Hematopoietic multipotent progenitor cell (in vitro differentiated cells): ENCODE results near the gene CACNA2D1. TPM values are rescaled to one million over a fixed set of nuclear protein-coding genes. Genes with fewer than 3 reads are reported as not detected.

Experiments used
- DNase-seq, 3 donors: peaks; one replicate each; pipeline ENCODE4 v3.0.0-alpha.2; 2011 to 2015; ENCODE audit warnings: low read depth in 2 of 3, low spot score in 2 of 3
- total RNA-seq: library from RNA; depleted of rRNA; stranded (reverse); fragments of >200 nt; gene quantifications from one replicate; pipeline ENCODE4 v1.2.3, GENCODE V29; 2012

The CACNA2D1 gene
- total RNA-seq, 1 donor, result under 0.01 TPM

- no peak for DNase-seq
Observed at GRCh38 chr7:82235713-82236112, 207.9 kb downstream of the CACNA2D1 start.

GRCh38 chr7:82234457-82235049 lies 209.0 kb downstream of the CACNA2D1 start:
- peak in 2 of 3 donors; percentile 19 to 67 for DNase-seq

GRCh38 chr7:82230811-82231581 lies 212.6 kb downstream of the CACNA2D1 start:
- DNase-seq, result no peak

- DNase-seq, result no peak
Observed at GRCh38 chr7:82229164-82229563, 214.4 kb downstream of the CACNA2D1 start.

GRCh38 chr7:82226191-82226590 lies 217.4 kb downstream of the CACNA2D1 start:
- no peak for DNase-seq

GRCh38 chr7:82224529-82224928 lies 219.0 kb downstream of the CACNA2D1 start:
- DNase-seq, result no peak

GRCh38 chr7:82223580-82223979 lies 220.0 kb downstream of the CACNA2D1 start:
- DNase-seq, result no peak

- DNase-seq, result no peak
Observed at GRCh38 chr7:82221152-82221674, 222.4 kb downstream of the CACNA2D1 start.

GRCh38 chr7:82212466-82212865 lies 231.1 kb downstream of the CACNA2D1 start:
- DNase-seq, result no peak

- no peak for DNase-seq
Observed at GRCh38 chr7:82211333-82211732, 232.2 kb downstream of the CACNA2D1 start.

GRCh38 chr7:82210416-82211184 lies 233.0 kb downstream of the CACNA2D1 start:
- DNase-seq, result no peak

GRCh38 chr7:82209179-82209747 lies 234.3 kb downstream of the CACNA2D1 start:
- no peak for DNase-seq

- no peak for DNase-seq
Observed at GRCh38 chr7:82204694-82205093, 238.9 kb downstream of the CACNA2D1 start.

GRCh38 chr7:82202965-82203364 lies 240.6 kb downstream of the CACNA2D1 start:
- DNase-seq, result no peak

GRCh38 chr7:82202107-82202506 lies 241.5 kb downstream of the CACNA2D1 start:
- no peak for DNase-seq

GRCh38 chr7:82200601-82201000 lies 243.0 kb downstream of the CACNA2D1 start:
- no peak for DNase-seq

- DNase-seq, result no peak
Observed at GRCh38 chr7:82194016-82194643, 249.4 kb downstream of the CACNA2D1 start.

- no peak for DNase-seq
Observed at GRCh38 chr7:82188636-82189035, 254.9 kb downstream of the CACNA2D1 start.

GRCh38 chr7:82185443-82185842 lies 258.1 kb downstream of the CACNA2D1 start:
- DNase-seq, result no peak

GRCh38 chr7:82183634-82184033 lies 259.9 kb downstream of the CACNA2D1 start:
- no peak for DNase-seq

- no peak for DNase-seq
Observed at GRCh38 chr7:82179311-82179710, 264.3 kb downstream of the CACNA2D1 start.
